Left lung (tissue), 10 donors: ENCODE results near the gene SEC24D. TPM values are rescaled to one million over a fixed set of nuclear protein-coding genes. Genes with fewer than 3 reads are reported as not detected.
A peak's percentile ranks its signal among the peaks of the same experiment; 100 is the strongest.
"Not testable (repeated sequence)": the region's sequence is repeated elsewhere in the genome, so short reads cannot be mapped to it uniquely, and the experiment has no call there.

ENCODE experiments used
- ATAC-seq: fragments of 200-7000 bp; cut with Tn5 transposase; one replicate; pipeline ENCODE4 v1.9.1; 2020; ENCODE audit warnings: moderate library complexity
- DNase-seq, 4 donors: peaks; one replicate each; pipeline ENCODE4 v3.0.0-alpha.2; 2013 to 2020
- H3K27ac ChIP-seq, 2 donors: fragments of 200-600 bp; sonication (generic) in 1 of 2; one replicate each; pipeline versions ENCODE4 v1.5.0 to v1.8.0; 2020 to 2021
- H3K27me3 ChIP-seq, 2 donors: fragments of 200-600 bp; sonication (generic) in 1 of 2; one replicate each; pipeline versions ENCODE4 v1.5.0 to v1.8.0; 2020 to 2021
- H3K36me3 ChIP-seq, 2 donors: fragments of 200-600 bp; sonication (generic) in 1 of 2; one replicate each; pipeline versions ENCODE4 v1.5.0 to v1.8.0; 2020 to 2021
- H3K4me1 ChIP-seq, 2 donors: fragments of 200-600 bp; one replicate each; pipeline ENCODE4 v1.8.0; 2021
- H3K4me3 ChIP-seq, 2 donors: fragments of 200-600 bp; sonication (generic) in 1 of 2; one replicate each; pipeline versions ENCODE4 v1.5.0 to v1.8.0; 2020 to 2021; ENCODE audit warnings: mild to moderate bottlenecking in 1 of 2
- H3K9me3 ChIP-seq, 2 donors: fragments of 200-600 bp; sonication (generic) in 1 of 2; one replicate each; pipeline versions ENCODE4 v1.5.0 to v1.8.0; 2020 to 2021
- intact Hi-C, 2 donors: fragments of 100-400 bp; cut with DNase I; formaldehyde crosslinking; loops; one replicate each; pipeline versions ENCODE4 v1.11.2 to v1.14.2; 2022
- polyA plus RNA-seq, 6 donors: library from polyadenylated mRNA; unstranded; fragments of 120-200 nt; gene quantifications; one replicate each; pipeline ENCODE4 v1.2.1, GENCODE V29; 2013; ENCODE audit not compliant: insufficient read length in 6 of 6
- total RNA-seq, 2 donors: library from RNA; stranded (reverse); fragmentation: NEBNext Ultra II Directional; extraction: Animal tissue kit (Norgen Biotek cat#: 25700); gene quantifications; one replicate each; pipeline ENCODE4 v1.2.1, GENCODE V29; 2021
- TF ChIP-seq, protein P1 (sequence below), 2 donors: fragments of 200-600 bp; sonication (generic) in 1 of 2; IDR thresholded peaks; one replicate each; pipeline versions ENCODE4 v1.5.0 to v1.8.0; 2021; ENCODE audit warnings: antibody characterized with exemption in 2 of 2
- donor health status: DM: no; HTN: yes; CAD: no.
- donor health status: DM: no; HTN: no; CAD: no.

The SEC24D gene
- total and polyA plus RNA-seq, 8 donors, result 40.7 to 99.4 (median 50.4) TPM

DNA sequence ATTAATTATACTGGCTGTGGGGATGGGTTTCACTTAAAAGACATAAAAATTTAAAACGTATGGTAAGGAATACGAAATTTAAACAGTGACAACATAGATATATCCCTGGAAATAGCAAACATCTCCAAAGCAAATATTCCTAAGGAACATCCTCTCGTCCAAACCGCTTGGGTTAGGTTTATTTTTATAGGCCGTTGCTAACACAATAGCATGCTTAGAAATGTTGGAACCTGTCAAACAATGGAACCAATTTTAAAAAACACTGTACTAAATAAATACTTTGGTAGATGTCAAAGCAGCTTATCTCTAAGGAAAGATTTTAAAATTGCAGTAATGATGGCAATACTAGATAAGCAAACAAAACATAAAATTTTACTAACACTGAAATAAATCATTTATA lies 45.4 kb downstream of the SEC24D start:
- Histone ChIP-seq H3K4me1 (no peaks in the 10 kb centered on the region), H3K27me3 (no peaks in the 10 kb centered on the region), H3K4me3 (no peak overlapping the region), H3K36me3 (peaks cover 0 to 75% of the 10 kb centered on the region in 2 donors), H3K27ac (no peak overlapping the region), H3K9me3 (no peaks in the 10 kb centered on the region)
- ATAC-seq (no peak), DNase-seq (no peak)
- TF ChIP-seq, protein P1, sequence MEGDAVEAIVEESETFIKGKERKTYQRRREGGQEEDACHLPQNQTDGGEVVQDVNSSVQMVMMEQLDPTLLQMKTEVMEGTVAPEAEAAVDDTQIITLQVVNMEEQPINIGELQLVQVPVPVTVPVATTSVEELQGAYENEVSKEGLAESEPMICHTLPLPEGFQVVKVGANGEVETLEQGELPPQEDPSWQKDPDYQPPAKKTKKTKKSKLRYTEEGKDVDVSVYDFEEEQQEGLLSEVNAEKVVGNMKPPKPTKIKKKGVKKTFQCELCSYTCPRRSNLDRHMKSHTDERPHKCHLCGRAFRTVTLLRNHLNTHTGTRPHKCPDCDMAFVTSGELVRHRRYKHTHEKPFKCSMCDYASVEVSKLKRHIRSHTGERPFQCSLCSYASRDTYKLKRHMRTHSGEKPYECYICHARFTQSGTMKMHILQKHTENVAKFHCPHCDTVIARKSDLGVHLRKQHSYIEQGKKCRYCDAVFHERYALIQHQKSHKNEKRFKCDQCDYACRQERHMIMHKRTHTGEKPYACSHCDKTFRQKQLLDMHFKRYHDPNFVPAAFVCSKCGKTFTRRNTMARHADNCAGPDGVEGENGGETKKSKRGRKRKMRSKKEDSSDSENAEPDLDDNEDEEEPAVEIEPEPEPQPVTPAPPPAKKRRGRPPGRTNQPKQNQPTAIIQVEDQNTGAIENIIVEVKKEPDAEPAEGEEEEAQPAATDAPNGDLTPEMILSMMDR (IDR thresholded peaks at IDR 0.05), result no peak
- intact Hi-C loops, result no loop called here

DNA sequence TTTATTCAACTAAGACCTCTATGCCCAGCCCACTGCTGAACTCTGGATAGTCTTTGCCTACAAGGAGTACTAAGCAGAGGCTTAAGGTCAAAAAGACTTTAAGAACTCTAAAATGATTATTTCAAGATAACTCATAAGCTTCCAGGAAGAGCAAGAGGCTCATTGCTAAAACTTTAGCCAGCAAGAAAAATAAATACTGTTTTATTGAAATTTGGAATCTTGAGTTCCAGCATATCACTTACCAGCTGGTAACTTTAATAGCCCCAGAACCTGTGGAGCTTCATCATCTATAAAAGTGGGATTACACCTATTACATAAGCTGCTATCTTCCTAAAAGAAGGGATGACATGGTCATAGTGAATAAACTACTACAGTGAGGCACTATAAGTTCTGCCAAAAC lies 47.0 kb downstream of the SEC24D start:
- no peak for DNase-seq
- Histone ChIP-seq H3K27ac (no peak overlapping the region), H3K4me1 (no peaks in the 10 kb centered on the region), H3K36me3 (peaks cover 0 to 61% of the 10 kb centered on the region in 2 donors), H3K4me3 (no peak overlapping the region), H3K27me3 (no peaks in the 10 kb centered on the region), H3K9me3 (no peaks in the 10 kb centered on the region)
- TF ChIP-seq, protein P1 (IDR thresholded peaks at IDR 0.05), result no peak
- no peak for ATAC-seq
- intact Hi-C loops, result no loop called here

DNA sequence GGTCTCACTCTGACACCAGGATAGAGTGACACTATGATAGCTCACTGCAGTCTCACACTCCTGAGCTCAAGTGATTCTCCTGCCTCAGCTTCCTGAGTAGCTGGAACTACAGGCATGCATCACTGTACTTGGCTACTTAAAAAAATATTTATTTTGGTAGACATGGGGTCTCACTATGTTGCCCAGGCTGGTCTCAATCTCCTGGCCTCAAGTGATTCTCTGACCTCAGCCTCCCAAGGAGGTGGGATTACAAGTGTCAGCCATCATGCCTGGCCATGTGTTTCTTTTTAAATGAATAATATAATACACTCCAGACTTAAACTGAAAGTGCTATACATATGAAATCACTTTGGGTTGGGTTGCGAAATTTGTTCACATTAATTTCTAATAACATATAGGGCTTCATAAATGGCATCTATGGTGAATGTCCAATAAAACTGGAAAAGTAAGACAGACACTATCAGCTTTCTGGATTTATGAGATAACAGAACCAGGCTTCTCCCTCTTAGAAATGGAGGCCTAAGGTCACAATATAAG lies 48.0 kb downstream of the SEC24D start:
- TF ChIP-seq, protein P1 (IDR thresholded peaks at IDR 0.05), result no peak
- intact Hi-C loops, result no loop called here
- ATAC-seq, result no peak

DNA sequence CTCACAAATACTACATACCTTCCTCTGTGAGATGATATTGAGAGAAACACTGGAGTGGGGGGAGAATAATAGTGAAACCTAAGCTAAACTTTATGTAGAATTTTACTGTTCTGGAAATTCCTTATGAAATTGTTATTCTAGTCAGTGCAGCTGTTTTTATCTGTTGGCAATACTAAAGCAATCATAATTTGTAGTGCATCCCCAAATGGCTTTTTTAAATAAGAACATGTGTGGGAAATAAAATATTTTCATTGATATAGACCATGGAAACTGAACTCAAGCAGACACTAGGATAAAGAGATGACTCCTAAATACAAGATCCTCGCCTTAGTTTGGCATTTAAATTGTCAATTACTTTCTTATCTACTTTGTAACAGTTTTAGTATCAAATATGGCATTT lies 51.1 kb downstream of the SEC24D start:
- H3K27me3 ChIP-seq, result no peaks in the 10 kb centered on the region
- no peaks in the 10 kb centered on the region for H3K4me1 ChIP-seq
- H3K4me3 ChIP-seq, result no peak overlapping the region
- H3K9me3 ChIP-seq, result no peaks in the 10 kb centered on the region
- ATAC-seq (no peak), DNase-seq (no peak)
- H3K27ac ChIP-seq, result no peak overlapping the region
- intact Hi-C loops, result no loop called here
- TF ChIP-seq, protein P1 (IDR thresholded peaks at IDR 0.05), result no peak
- H3K36me3 ChIP-seq, result peaks cover 0 to 46% of the 10 kb centered on the region in 2 donors

More for the DNA sequence above, 48.0 kb downstream of the SEC24D start:
- Histone ChIP-seq H3K4me3 (no peak overlapping the region), H3K27ac (no peak overlapping the region), H3K9me3 (no peaks in the 10 kb centered on the region), H3K27me3 (no peaks in the 10 kb centered on the region), H3K36me3 (peaks cover 0 to 64% of the 10 kb centered on the region in 2 donors), H3K4me1 (no peaks in the 10 kb centered on the region)
- DNase-seq, result no peak

DNA sequence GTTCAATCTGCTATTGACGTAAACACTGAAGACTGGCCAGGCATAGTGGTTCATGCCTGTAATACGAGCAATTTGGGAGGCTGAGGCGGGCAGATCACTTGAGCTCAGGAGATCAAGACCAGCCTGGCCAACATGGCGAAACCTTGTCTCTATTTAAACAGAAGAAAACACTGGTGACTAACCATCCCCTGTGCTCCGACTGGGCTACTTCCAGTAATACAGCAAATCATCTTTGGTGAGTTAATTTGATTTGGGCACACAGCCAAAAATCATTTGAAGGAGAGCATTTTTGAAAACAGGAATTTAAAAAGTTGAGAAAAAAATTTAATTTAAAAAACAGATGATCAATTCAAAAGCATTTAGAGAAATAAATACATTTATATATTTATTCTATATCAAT lies 52.0 kb downstream of the SEC24D start:
- peaks cover 0 to 38% of the 10 kb centered on the region in 2 donors for H3K36me3 ChIP-seq
- no peak for ATAC-seq
- intact Hi-C loops, result no loop called here
- TF ChIP-seq, protein P1 (IDR thresholded peaks at IDR 0.05), result no peak
- no peaks in the 10 kb centered on the region for H3K27me3 ChIP-seq
- no peaks in the 10 kb centered on the region for H3K4me1 ChIP-seq
- H3K27ac ChIP-seq, result no peak overlapping the region
- no peaks in the 10 kb centered on the region for H3K9me3 ChIP-seq
- H3K4me3 ChIP-seq, result no peak overlapping the region
- DNase-seq, result no peak

DNA sequence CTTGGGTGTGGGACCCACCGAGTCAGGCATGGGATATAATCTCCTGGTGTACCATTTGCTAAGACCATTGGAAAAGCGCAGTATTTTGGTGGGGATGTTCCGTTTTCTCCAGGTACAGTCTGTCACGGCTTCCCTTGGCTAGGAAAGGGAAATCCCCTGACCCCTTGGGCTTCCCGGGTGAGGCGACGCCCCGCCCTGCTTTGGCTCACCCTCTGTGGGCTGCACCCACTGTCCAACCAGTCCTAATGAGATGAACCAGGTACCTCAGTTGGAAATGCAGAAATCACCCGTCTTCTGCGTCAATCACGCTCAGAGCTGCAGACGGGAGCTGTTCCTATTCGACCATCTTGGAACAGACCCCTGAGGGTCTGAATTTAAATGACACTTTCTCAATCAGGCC lies 53.0 kb downstream of the SEC24D start:
- H3K27ac ChIP-seq, H3K27me3 ChIP-seq, intact Hi-C loops, DNase-seq, H3K9me3 ChIP-seq, H3K4me1 ChIP-seq, ATAC-seq, H3K4me3 ChIP-seq: not testable (repeated sequence)
- H3K36me3 ChIP-seq, result peaks cover 0 to 32% of the 10 kb centered on the region in 2 donors

DNA sequence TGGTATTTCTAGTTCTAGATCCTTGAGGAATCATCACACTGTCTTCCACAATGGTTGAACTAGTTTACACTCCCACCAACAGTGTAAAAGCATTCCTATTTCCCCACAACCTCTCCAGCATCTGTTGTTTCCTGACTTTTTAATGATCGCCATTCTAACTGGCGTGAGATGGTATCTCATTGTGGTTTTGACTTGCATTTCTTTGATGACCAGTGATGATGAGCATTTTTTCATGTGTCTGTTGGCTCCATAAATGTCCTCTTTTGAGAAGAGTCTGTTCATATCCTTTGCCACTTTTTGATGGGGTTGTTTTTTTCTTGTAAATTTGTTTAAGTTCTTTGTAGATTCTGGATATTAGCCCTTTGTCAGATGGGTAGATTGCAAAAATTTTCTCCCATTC lies 58.3 kb downstream of the SEC24D start:
- H3K4me3 ChIP-seq, ATAC-seq, H3K4me1 ChIP-seq, H3K9me3 ChIP-seq, H3K27me3 ChIP-seq, intact Hi-C loops, DNase-seq, H3K27ac ChIP-seq: not testable (repeated sequence)
- peaks cover 0 to 12% of the 10 kb centered on the region in 2 donors for H3K36me3 ChIP-seq

DNA sequence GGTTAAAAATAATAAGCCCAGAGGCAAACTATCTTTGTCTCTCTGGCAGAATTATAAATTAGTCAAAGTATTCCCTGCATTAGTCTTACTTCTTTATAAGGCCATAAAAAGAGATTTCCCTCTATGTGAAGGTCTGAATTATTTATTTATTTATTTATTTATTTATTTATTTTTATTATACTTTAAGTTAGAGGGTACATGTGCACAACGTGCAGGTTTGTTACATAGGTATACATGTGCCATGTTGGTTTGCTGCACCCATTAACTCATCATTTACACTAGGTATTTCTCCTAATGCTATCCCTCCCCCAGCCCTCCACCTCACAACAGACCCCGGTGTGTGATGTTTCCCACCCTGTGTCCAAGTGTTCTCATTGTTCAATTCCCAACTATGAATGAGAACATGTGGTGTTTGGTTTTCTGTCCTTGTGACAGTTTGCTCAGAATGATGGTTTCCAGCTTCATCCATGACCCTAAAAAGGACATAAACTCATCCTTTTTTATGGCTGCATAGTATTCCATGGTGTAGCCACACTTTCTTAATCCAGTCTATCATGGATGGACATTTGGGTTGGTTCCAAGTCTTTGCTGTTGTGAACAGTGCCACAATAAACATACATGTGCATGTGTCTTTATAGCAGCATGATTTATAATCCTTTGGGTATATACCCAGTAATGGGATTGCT lies 58.8 kb downstream of the SEC24D start:
- H3K4me3 ChIP-seq, H3K9me3 ChIP-seq, DNase-seq, H3K36me3 ChIP-seq, intact Hi-C loops, ATAC-seq, H3K27me3 ChIP-seq: not testable (repeated sequence)
- peaks cover 12 to 14% of the 10 kb centered on the region in 2 donors for H3K4me1 ChIP-seq
- peak overlapping the region in 1 of 2 donors; percentile 33 for H3K27ac ChIP-seq
